Measurements from ENCODE around the gene RNF112. TPM values are rescaled to one million over a fixed set of nuclear protein-coding genes. Genes with fewer than 3 reads are reported as not detected.
"Not testable (repeated sequence)": the region's sequence is repeated elsewhere in the genome, so short reads cannot be mapped to it uniquely, and the experiment has no call there.

RNF112 gene
- total RNA-seq, 6 experiments from 2014 or later = 0.12 to 0.86 (median 0.54) TPM

DNA sequence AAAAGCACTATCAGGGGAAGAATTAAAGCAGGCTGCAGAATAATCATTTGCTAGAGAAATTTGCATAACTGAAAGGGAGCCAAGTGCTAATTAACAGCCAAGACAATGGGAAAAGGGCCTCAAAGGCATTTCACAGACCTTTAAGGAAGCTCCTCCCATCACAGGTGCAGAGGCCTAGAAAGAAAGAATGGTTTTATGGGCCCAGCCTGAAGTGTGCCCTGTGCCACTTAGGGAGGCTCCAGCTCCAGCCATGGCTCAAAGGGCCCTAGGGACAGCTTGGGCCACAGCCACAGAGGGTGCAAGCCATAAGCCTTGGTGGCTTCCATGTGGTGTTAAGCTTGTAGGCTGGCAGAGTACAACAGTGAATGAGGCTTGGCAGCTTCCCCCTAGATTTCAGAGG is 50.1 kb downstream of the RNF112 start:
- H3K4me3 ChIP-seq = no peak overlapping the region

DNA sequence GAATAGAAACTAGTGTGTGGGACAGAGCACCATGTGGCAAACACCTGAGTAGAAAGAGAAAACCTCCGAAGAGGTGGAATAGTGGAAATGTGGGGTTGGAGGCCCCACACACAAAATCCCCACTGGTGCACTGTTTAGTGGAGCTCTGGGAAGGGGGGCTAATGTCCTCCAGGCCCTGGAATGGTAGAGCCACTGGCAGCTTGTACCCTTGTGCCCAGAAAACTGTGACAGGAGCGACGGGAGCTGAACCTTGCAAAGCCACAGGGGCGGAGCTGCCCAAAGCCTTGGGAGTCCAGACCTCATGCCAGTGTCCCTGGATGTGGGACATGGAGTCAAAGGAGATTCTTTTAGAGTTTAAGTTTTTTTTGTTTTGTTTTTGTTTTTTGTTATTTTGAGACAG is 50.6 kb downstream of the RNF112 start:
- DNase-seq (no peak), ATAC-seq (no peak)
- TF ChIP-seq, protein P1, sequence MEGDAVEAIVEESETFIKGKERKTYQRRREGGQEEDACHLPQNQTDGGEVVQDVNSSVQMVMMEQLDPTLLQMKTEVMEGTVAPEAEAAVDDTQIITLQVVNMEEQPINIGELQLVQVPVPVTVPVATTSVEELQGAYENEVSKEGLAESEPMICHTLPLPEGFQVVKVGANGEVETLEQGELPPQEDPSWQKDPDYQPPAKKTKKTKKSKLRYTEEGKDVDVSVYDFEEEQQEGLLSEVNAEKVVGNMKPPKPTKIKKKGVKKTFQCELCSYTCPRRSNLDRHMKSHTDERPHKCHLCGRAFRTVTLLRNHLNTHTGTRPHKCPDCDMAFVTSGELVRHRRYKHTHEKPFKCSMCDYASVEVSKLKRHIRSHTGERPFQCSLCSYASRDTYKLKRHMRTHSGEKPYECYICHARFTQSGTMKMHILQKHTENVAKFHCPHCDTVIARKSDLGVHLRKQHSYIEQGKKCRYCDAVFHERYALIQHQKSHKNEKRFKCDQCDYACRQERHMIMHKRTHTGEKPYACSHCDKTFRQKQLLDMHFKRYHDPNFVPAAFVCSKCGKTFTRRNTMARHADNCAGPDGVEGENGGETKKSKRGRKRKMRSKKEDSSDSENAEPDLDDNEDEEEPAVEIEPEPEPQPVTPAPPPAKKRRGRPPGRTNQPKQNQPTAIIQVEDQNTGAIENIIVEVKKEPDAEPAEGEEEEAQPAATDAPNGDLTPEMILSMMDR (IDR thresholded peaks at IDR 0.05) = no peak
- TF ChIP-seq POLR2A (IDR thresholded peaks at IDR 0.05) = no peak
- Histone ChIP-seq H3K4me1 (no peaks in the 10 kb centered on the region), H3K4me3 (no peak overlapping the region), H3K9me3 (no peaks in the 10 kb centered on the region), H3K36me3 (no peaks in the 10 kb centered on the region), H3K27me3 (no peaks in the 10 kb centered on the region), H3K27ac (no peak overlapping the region)
- intact Hi-C loops (cut with DNase I) = no loop called here
- no CpG with 5 or more reads among the region's 4 CpGs for WGBS (ENCODE audit: insufficient coverage, low coverage, low lambda C conversion rate, missing lambda C conversion rate)

More for the DNA sequence above, 50.1 kb downstream of the RNF112 start:
- no peak overlapping the region for H3K27ac ChIP-seq
- intact Hi-C loops (cut with DNase I) = no loop called here
- ATAC-seq = no peak
- H3K4me1 ChIP-seq = no peaks in the 10 kb centered on the region
- DNase-seq = no peak
- no peaks in the 10 kb centered on the region for H3K9me3 ChIP-seq
- TF ChIP-seq, protein P1 (IDR thresholded peaks at IDR 0.05) = no peak
- TF ChIP-seq POLR2A (IDR thresholded peaks at IDR 0.05) = no peak
- H3K36me3 ChIP-seq = no peaks in the 10 kb centered on the region
- H3K27me3 ChIP-seq = no peaks in the 10 kb centered on the region

DNA sequence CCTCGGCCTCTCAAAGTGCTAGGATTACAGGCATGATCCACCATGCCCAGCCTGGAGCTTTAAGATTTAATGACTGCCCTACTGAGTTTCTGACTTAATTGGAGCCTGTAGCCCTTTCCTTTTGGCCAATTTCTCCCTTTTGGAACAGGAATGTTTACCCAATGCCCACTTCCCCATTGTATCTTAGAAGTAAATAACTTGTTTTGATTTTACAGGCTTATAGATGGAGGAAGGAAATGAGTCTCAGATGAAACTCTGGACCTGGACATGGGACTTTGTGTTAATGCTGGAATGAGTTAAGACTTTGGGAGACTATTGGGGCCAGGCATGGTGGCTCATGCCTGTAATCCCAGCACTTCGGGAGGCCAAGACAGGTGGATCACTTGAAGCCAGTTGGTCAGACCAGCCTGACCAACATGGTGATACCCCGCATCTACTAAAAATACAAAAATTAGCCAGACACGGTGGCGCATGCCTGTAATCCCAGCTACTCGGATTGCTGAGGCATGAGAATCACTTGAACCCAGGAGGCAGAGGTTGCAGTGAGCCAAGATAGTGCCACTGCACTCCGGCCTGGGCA is 51.5 kb downstream of the RNF112 start:
- H3K4me1 ChIP-seq; DNase-seq; H3K4me3 ChIP-seq; H3K9me3 ChIP-seq; intact Hi-C loops (cut with DNase I); H3K36me3 ChIP-seq; H3K27me3 ChIP-seq: not testable (repeated sequence)
- peak in 2 of 4 donors; percentile 23 to 31 for ATAC-seq
- WGBS (ENCODE audit: insufficient coverage, low coverage, low lambda C conversion rate, missing lambda C conversion rate) = 73% methylated on average over 7 of the region's 7 CpGs
- peak overlapping the region; percentile 27 to 40 (median 36) for H3K27ac ChIP-seq

DNA sequence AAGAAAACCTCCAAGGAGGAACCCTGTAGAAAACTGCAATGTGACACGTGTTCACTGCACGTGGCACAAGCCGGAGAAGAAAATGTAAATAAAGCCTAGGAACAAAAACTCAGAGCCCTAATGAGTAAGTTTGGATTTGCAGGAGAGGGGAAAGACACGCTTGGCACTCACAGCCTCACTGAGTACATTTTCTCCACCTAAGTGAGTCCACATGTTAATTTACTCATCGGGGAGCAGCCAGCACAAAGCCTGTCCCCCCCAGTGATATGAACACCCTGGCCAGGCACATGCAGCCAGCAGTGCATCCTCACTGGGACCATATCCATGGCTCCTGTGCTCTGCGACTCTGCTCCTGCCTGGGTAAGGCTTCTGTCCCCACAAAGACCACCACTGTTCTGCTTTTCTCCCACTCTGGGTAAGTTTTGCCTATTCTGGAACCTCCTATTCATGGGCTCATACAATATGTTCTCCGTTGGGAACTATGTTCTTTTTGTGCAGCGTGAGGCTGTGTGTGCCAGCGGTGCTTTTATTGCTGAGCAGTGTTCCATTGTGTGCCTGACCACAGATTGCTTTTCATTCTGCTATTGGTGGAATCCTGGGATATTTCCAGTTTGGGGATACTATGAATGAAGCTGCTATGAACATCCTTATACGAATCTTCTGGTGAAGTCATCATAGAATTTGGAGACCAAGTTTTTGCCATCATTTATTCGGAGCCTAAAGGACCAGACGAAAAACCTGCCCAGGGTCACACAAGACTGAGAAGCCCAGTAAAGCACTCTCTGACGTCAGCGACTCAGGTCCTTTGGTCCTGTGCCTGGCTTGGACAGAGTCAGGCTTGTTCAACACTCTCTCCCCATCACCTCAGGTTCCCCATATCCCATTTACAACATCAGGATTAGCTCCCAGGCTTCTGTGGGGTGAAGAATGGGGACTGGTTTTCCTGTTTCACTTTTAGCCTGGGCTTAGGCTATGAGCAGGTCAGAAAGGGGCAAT is 53.3 kb downstream of the RNF112 start:
- WGBS (ENCODE audit: insufficient coverage, low coverage, low lambda C conversion rate, missing lambda C conversion rate) = 68% methylated on average over 8 of the region's 14 CpGs

More for the DNA sequence above, 53.3 kb downstream of the RNF112 start:
- Histone ChIP-seq H3K27me3 (no peaks in the 10 kb centered on the region), H3K36me3 (no peaks in the 10 kb centered on the region), H3K27ac (no peak overlapping the region), H3K4me3 (no peak overlapping the region), H3K9me3 (no peaks in the 10 kb centered on the region), H3K4me1 (no peaks in the 10 kb centered on the region)
- peak in 1 of 4 donors; percentile 18 for ATAC-seq
- intact Hi-C loops (cut with DNase I) = no loop called here
- DNase-seq = no peak
- no peak for TF ChIP-seq POLR2A (IDR thresholded peaks at IDR 0.05)
- TF ChIP-seq, protein P1 (IDR thresholded peaks at IDR 0.05) = no peak

Small RNAs within 50 kb of the gene (small RNA-seq; reads per million reads assigned to genes)
- 0 reads per million in 2 experiments for gene RF00537

Other genes starting within 250 kb of the RNF112 start
- 10 to 100 TPM in 4 of 6 experiments, 1 to 10 TPM in 2; 6.6 to 18.1 (median 11.4) TPM for gene EPN2, start 173.9 kb upstream of the RNF112 start, total RNA-seq
- gene B9D1, start 48.5 kb upstream of the RNF112 start, total RNA-seq = 10 to 100 TPM in 2 of 6 experiments, 1 to 10 TPM in 4; 2.3 to 27.9 (median 5.7) TPM
- gene MAPK7, start 32.7 kb upstream of the RNF112 start, total RNA-seq = 1 to 10 TPM; 5.7 to 9.2 (median 6.7) TPM
- gene MFAP4, start 24.0 kb upstream of the RNF112 start, total RNA-seq = 10 to 100 TPM in 2 of 6 experiments, 1 to 10 TPM in 4; 2.3 to 12.0 (median 6.5) TPM
- gene SLC47A1, start 122.6 kb downstream of the RNF112 start, total RNA-seq = 100 to 1,000 TPM in 2 of 6 experiments, 10 to 100 TPM in 4; 47.5 to 182 (median 67.4) TPM
- 100 to 1,000 TPM; 102 to 264 (median 182) TPM for gene ALDH3A2, start 237.5 kb downstream of the RNF112 start, total RNA-seq

Measured in right lobe of liver (tissue), 6 donors.